Transverse colon (tissue), 4 donors: Measurements from ENCODE around the gene FAM13A. TPM values are rescaled to one million over a fixed set of nuclear protein-coding genes. Genes with fewer than 3 reads are reported as not detected.
A peak's percentile ranks its signal among the peaks of the same experiment; 100 is the strongest.
"Not testable (repeated sequence)": the region's sequence is repeated elsewhere in the genome, so short reads cannot be mapped to it uniquely, and the experiment has no call there.

Source experiments
- DNase-seq: peaks from one replicate; pipeline ENCODE4 v3.0.0-alpha.2; 2019
- H3K27ac ChIP-seq, 4 donors: fragments of 200-600 bp; sonication (generic); 2 replicates each; pipeline ENCODE4 v1.5.1; 2016 to 2018; ENCODE audit warnings: inconsistent platforms in 4 of 4
- H3K27me3 ChIP-seq: fragments of 200-600 bp; sonication (generic); 2 replicates; pipeline ENCODE4 v1.5.1; 2017; ENCODE audit warnings: inconsistent platforms
- H3K36me3 ChIP-seq, 4 donors: fragments of 200-600 bp; sonication (generic); 2 replicates each; pipeline ENCODE4 v1.5.1; 2017 to 2019; ENCODE audit warnings: inconsistent platforms in 4 of 4
- H3K4me1 ChIP-seq, 4 donors: fragments of 200-600 bp; sonication (generic); 2 replicates each; pipeline ENCODE4 v1.5.1; 2017 to 2020; ENCODE audit warnings: inconsistent platforms in 4 of 4
- H3K4me3 ChIP-seq, 4 donors: fragments of 200-600 bp; sonication (generic); 1 replicate in 1 of 4; 2 replicates in 3 of 4; pipeline versions ENCODE4 v1.5.1 to v1.6.1; 2017 to 2019; ENCODE audit warnings: inconsistent platforms in 4 of 4
- H3K9me3 ChIP-seq, 2 donors: fragments of 200-600 bp; sonication (generic); 2 replicates each; pipeline ENCODE4 v1.5.1; 2017 to 2019; ENCODE audit warnings: inconsistent platforms in 2 of 2
- CTCF ChIP-seq, 5 experiments: fragments of 200-600 bp in 3 of 5; fragments of 450-650 bp in 2 of 5; sonication (generic) in 3 of 5; IDR thresholded peaks; 1 replicate in 2 of 5; 2 replicates in 3 of 5; pipeline ENCODE4 v1.5.1; 2016 to 2017; ENCODE audit warnings: antibody characterized with exemption in 5 of 5, inconsistent platforms in 3 of 5, mild to moderate bottlenecking in 2 of 5, moderate library complexity in 1 of 5
- EP300 ChIP-seq: sonication (generic); formaldehyde crosslinking; IDR thresholded peaks from one replicate; pipeline ENCODE4 v1.6.1; 2017; ENCODE audit warnings: antibody characterized with exemption, low read depth
- POLR2A ChIP-seq: fragments of 450-650 bp; IDR thresholded peaks from one replicate; pipeline ENCODE4 v1.6.1; 2016; ENCODE audit warnings: antibody characterized with exemption, mild to moderate bottlenecking, moderate library complexity
- POLR2AphosphoS5 ChIP-seq, 3 donors: sonication (generic); formaldehyde crosslinking; IDR thresholded peaks; one replicate each; pipeline ENCODE4 v1.6.1; 2016; ENCODE audit warnings: antibody characterized with exemption in 3 of 3
- WGBS, 2 donors: methylation state at CpG; one replicate each; pipeline ENCODE4 v1.1.5; 2018; ENCODE audit warnings: low coverage in 1 of 2; 5-methylcytosine and 5-hydroxymethylcytosine counted together
- in situ Hi-C, 4 donors: fragments of 200-750 bp; cut with MboI; loops; one replicate each; pipeline versions ENCODE4 v1.15.0 to v1.15.1; 2017; ENCODE audit warnings: low sequenced_read_pairs in 3 of 4, low pct_ligation_motif_present in 1 of 4, low pct_unique_long_range_greater_than_20kb in 1 of 4
- intact Hi-C: fragments of 100-400 bp; cut with DNase I; formaldehyde crosslinking; loops from one replicate; pipeline ENCODE4 v1.15.1; 2023; ENCODE audit warnings: low total_unique reads
- total RNA-seq, 4 donors: library from RNA; depleted of rRNA; stranded (reverse); fragments of >200 nt; gene quantifications; one replicate each; pipeline ENCODE4 v1.1.0, GENCODE V29; 2016

Gene FAM13A
- total RNA-seq, 4 donors from 2014 or later: 57.6 to 88.6 (median 67.6) TPM

GRCh38 chr4:89009115-89009514, 47.9 kb downstream of the FAM13A start:
- Histone ChIP-seq H3K27ac (peak overlapping the region; percentile 1 to 12 (median 8)), H3K27me3 (no peaks in the 10 kb centered on the region), H3K4me3 (no peak overlapping the region), H3K36me3 (peaks cover 0 to 4% (median 0%) of the 10 kb centered on the region in 4 donors), H3K4me1 (peaks cover 0 to 17% (median 6%) of the 10 kb centered on the region in 4 donors), H3K9me3 (no peaks in the 10 kb centered on the region)
- TF ChIP-seq EP300: no peak
- TF ChIP-seq POLR2A: no peak
- no peak for TF ChIP-seq POLR2AphosphoS5 (IDR thresholded peaks at IDR 0.05)
- TF ChIP-seq CTCF (IDR thresholded peaks at IDR 0.05): no peak
- intact Hi-C loops: no loop called here
- in situ Hi-C loops: loop anchor here in 1 of 4 donors (25.0 kb wide), 1 partner anchor 197 kb away; no protein-coding TSS in a partner anchor
- WGBS, 2 donors: 47 to 52% methylated on average over 2 to 3 of the region's 3 CpGs
- no peak for DNase-seq

- no peaks in the 10 kb centered on the region for H3K27me3 ChIP-seq
- TF ChIP-seq EP300 (no peak), CTCF (IDR thresholded peaks at IDR 0.05) (no peak), POLR2A (no peak), POLR2AphosphoS5 (IDR thresholded peaks at IDR 0.05) (no peak)
- in situ Hi-C loops (loop anchor here in 1 of 4 donors (25.0 kb wide), 1 partner anchor 196 kb away; no protein-coding TSS in a partner anchor), intact Hi-C loops (no loop called here)
- H3K9me3 ChIP-seq: no peaks in the 10 kb centered on the region
- H3K4me3 ChIP-seq: no peak overlapping the region
- no peak for DNase-seq
- 87 to 91% methylated on average over 2 of the region's 2 CpGs for WGBS, 2 donors
- H3K27ac ChIP-seq: no peak overlapping the region
- H3K4me1 ChIP-seq: peaks cover 0 to 17% (median 6%) of the 10 kb centered on the region in 4 donors
- H3K36me3 ChIP-seq: peaks cover 0 to 4% (median 0%) of the 10 kb centered on the region in 4 donors
Measured at GRCh38 chr4:89008166-89008565, 48.8 kb downstream of the FAM13A start.

- H3K4me1 ChIP-seq: peaks cover 0 to 19% (median 6%) of the 10 kb centered on the region in 4 donors
- no peak overlapping the region for H3K27ac ChIP-seq
- intact Hi-C loops (no loop called here), in situ Hi-C loops (loop anchor here in 1 of 4 donors (25.0 kb wide), 1 partner anchor 195 kb away; no protein-coding TSS in a partner anchor)
- peaks cover 0 to 4% (median 0%) of the 10 kb centered on the region in 4 donors for H3K36me3 ChIP-seq
- 85 to 96% methylated on average over 6 of the region's 6 CpGs for WGBS, 2 donors
- no peaks in the 10 kb centered on the region for H3K9me3 ChIP-seq
- no peak for DNase-seq
- no peaks in the 10 kb centered on the region for H3K27me3 ChIP-seq
- TF ChIP-seq POLR2AphosphoS5 (IDR thresholded peaks at IDR 0.05) (no peak), POLR2A (no peak), EP300 (no peak), CTCF (IDR thresholded peaks at IDR 0.05) (no peak)
- H3K4me3 ChIP-seq: no peak overlapping the region
Measured at GRCh38 chr4:89007338-89007939, 49.5 kb downstream of the FAM13A start.

- Histone ChIP-seq H3K4me1 (peaks cover 0 to 30% (median 9%) of the 10 kb centered on the region in 4 donors), H3K4me3 (no peak overlapping the region), H3K36me3 (peaks cover 0 to 4% (median 0%) of the 10 kb centered on the region in 4 donors), H3K27ac (no peak overlapping the region), H3K27me3 (no peaks in the 10 kb centered on the region), H3K9me3 (no peaks in the 10 kb centered on the region)
- 90 to 94% methylated on average over 5 of the region's 5 CpGs for WGBS, 2 donors
- no peak for TF ChIP-seq POLR2A
- TF ChIP-seq CTCF (IDR thresholded peaks at IDR 0.05): no peak
- TF ChIP-seq EP300: no peak
- no peak for TF ChIP-seq POLR2AphosphoS5 (IDR thresholded peaks at IDR 0.05)
- DNase-seq: no peak
- in situ Hi-C loops: loop anchor here in 1 of 4 donors (25.0 kb wide), 1 partner anchor 194 kb away; no protein-coding TSS in a partner anchor
- intact Hi-C loops: no loop called here
Measured at GRCh38 chr4:89006307-89006706, 50.7 kb downstream of the FAM13A start.

GRCh38 chr4:89005066-89005465, 51.9 kb downstream of the FAM13A start:
- DNase-seq, H3K9me3 ChIP-seq, intact Hi-C loops, H3K27me3 ChIP-seq, H3K27ac ChIP-seq, H3K36me3 ChIP-seq, H3K4me3 ChIP-seq: not testable (repeated sequence)
- peaks cover 0 to 42% (median 13%) of the 10 kb centered on the region in 4 donors for H3K4me1 ChIP-seq
- in situ Hi-C loops: loop anchor here in 1 of 4 donors (25.0 kb wide), 1 partner anchor 193 kb away; no protein-coding TSS in a partner anchor
- 97 to 100% methylated on average over 1 of the region's 1 CpG for WGBS, 2 donors
